ENCODE measurements around the gene LCP1.

DNA sequence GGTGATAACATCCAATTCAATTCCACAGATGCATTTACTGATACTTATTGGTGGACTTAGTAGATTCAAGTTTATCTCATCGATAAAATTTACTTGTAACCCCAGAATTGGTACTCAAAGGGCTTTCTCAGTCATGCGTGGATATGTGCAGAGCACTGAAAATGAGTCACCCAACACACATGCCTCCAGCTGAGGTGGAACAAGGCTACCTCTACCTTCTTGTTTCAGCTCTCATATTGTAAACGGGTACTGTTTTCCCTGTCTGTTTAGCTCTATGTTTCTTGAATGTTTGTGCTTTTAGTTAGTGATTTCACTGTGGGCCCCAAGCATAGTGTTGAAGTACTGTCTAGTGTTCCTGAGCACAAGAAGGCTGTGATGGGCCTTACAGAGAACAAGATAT is 31.3 kb upstream of the LCP1 start:
- TF ChIP-seq MLLT10 (CRISPR knock-in tag; IDR thresholded peaks at IDR 0.05) (no peak), U2AF2 (IDR thresholded peaks at IDR 0.05; ENCODE audit: low read depth, low read length) (no peak), ZNF747 (CRISPR knock-in tag; IDR thresholded peaks at IDR 0.05; ENCODE audit: borderline replicate concordance) (no peak), ATF7 (IDR thresholded peaks at IDR 0.05) (no peak), ATF7 (CRISPR knock-in tag; IDR thresholded peaks at IDR 0.05) (no peak), CEBPB (IDR thresholded peaks at IDR 0.05; ENCODE audit: borderline replicate concordance, low read depth, low read length) (no peak), FOXA3 (CRISPR knock-in tag; IDR thresholded peaks at IDR 0.05) (no peak), JUN (CRISPR knock-in tag; IDR thresholded peaks at IDR 0.05) (no peak)
